ENCODE measurements around the gene CMC4. TPM values are rescaled to one million over a fixed set of nuclear protein-coding genes. Genes with fewer than 3 reads are reported as not detected.

Gene CMC4
- total RNA-seq, 1 donor from 2014 or later: 11.9 TPM

DNA sequence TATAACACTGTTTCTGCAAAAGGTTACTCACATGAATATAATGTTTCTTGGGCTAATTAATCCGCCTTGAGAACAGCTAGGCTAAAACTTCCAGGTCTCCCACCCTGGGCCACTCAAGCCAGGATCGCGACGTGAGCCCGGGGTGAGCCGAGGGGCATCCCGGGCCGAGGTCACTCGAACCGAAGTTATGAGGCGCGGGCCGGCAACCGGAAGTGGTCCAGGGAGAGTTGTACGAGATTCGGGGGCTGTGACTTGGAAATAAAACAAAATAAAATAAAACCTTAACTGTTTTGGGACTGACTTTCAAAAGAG, 317 bp downstream of the CMC4 start:
- H3K4me3 ChIP-seq: peak overlapping the region; percentile 60 to 64
- TF ChIP-seq CTCF (IDR thresholded peaks at IDR 0.05): no peak
- intact Hi-C loops (cut with DNase I): loop anchor here (5.0 to 10.0 kb wide), 2 partner anchors 147 to 674 kb away; partner anchors contain the start of gene VBP1
- H3K9me3 ChIP-seq: no peaks in the 10 kb centered on the region
- H3K4me1 ChIP-seq: no peaks in the 10 kb centered on the region
- no peak for DNase-seq (ENCODE audit: low spot score in 2 of 2)
- H3K36me3 ChIP-seq: no peaks in the 10 kb centered on the region
- H3K27me3 ChIP-seq: no peaks in the 10 kb centered on the region
- H3K27ac ChIP-seq: peak overlapping the region; percentile 88 to 93

DNA sequence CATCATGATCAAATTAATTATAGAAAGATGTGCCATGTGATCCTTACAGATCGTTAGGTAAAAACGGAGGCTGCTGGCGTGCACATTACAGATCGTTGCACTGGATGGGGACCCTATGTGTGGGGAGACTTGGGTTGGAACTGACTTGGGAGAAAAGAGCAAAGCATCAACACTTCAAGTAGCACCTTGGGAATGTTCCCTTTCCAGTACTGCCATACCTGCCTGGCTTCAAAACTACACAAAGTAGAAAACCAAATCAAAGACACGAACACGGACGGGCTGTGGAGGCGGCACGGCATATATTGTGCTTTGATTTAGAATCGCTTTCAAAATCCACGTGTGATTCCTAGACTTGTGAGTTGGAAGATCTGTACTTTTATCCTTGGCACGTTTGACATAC, 898 bp downstream of the CMC4 start:
- Histone ChIP-seq H3K4me1 (no peaks in the 10 kb centered on the region), H3K4me3 (peak overlapping the region; percentile 60 to 64), H3K27ac (peak overlapping the region; percentile 88 to 93), H3K9me3 (no peaks in the 10 kb centered on the region), H3K36me3 (no peaks in the 10 kb centered on the region), H3K27me3 (no peaks in the 10 kb centered on the region)
- DNase-seq (ENCODE audit: low spot score in 2 of 2): no peak
- no peak for TF ChIP-seq CTCF (IDR thresholded peaks at IDR 0.05)
- intact Hi-C loops (cut with DNase I): loop anchor here (5.0 to 10.0 kb wide), 2 partner anchors 147 to 675 kb away; partner anchors contain the start of gene VBP1

- Histone ChIP-seq H3K4me3 (peak overlapping the region in 1 of 2 donors; percentile 64), H3K27me3 (no peaks in the 10 kb centered on the region), H3K27ac (no peak overlapping the region), H3K4me1 (no peaks in the 10 kb centered on the region), H3K9me3 (no peaks in the 10 kb centered on the region), H3K36me3 (no peaks in the 10 kb centered on the region)
- TF ChIP-seq CTCF (IDR thresholded peaks at IDR 0.05): no peak
- no peak for DNase-seq (ENCODE audit: low spot score in 2 of 2)
- intact Hi-C loops (cut with DNase I): no loop called here
Observed at GRCh38 chrX:155069414-155069813, 1.5 kb downstream of the CMC4 start.

DNA sequence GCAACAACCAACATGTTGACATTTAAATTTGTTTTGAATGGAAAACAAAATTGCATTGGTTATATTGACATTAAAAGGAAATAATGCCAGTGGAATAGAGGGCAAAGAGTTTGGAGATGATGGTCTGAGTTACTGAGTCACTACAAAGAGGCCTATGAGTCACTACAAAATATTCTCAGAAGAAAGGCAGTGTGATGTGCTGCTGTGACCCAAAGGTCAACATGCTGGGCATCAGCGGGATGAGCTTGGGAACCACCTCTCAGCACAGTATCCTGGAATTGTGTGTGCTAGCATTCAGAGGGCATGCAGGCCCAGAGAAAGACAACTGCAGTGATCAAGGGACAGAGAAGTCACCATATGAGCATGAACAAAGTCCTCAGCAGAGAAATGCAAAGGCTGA, 2.8 kb downstream of the CMC4 start:
- no peaks in the 10 kb centered on the region for H3K27me3 ChIP-seq
- no peaks in the 10 kb centered on the region for H3K36me3 ChIP-seq
- intact Hi-C loops (cut with DNase I): no loop called here
- H3K4me3 ChIP-seq: no peak overlapping the region
- TF ChIP-seq CTCF (IDR thresholded peaks at IDR 0.05): no peak
- DNase-seq (ENCODE audit: low spot score in 2 of 2): no peak
- no peaks in the 10 kb centered on the region for H3K4me1 ChIP-seq
- no peaks in the 10 kb centered on the region for H3K9me3 ChIP-seq
- no peak overlapping the region for H3K27ac ChIP-seq

DNA sequence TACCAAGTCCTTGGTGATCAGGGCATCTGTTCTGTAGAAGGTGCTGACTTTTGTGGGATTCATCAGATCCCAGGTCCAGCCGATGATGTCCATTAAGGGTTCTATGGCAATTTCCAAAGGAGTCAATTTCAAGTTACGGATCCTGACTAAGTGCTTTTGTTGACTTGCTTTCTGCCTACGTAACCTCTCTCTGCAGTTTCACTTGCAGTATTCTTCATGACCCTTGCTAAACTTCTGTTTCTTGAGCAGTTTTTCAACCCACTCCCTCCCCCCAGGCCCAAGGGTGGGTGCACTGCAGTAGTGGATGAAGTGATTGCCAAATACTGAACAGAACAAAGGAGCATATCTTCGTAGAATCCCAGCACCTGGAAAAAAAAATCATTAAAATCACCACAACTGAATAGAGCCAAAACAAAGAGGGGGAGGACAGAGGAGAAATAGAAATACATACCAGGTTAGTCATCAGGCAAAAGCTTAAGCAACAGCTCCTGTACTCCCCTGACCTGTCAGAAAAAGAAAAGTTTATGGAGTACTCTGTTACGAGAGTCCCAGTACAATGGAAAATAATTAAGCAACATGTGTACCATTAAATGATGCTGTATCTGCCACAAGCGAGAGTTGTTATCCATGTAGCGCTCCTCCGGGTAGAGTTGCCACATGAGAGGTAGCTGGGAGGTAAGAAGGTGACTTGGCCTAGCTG, 5.8 kb downstream of the CMC4 start:
- H3K4me3 ChIP-seq: no peak overlapping the region
- no peaks in the 10 kb centered on the region for H3K9me3 ChIP-seq
- DNase-seq (ENCODE audit: low spot score in 2 of 2): no peak
- intact Hi-C loops (cut with DNase I): no loop called here
- no peak for TF ChIP-seq CTCF (IDR thresholded peaks at IDR 0.05)
- no peak overlapping the region for H3K27ac ChIP-seq
- no peaks in the 10 kb centered on the region for H3K27me3 ChIP-seq
- peaks cover 0 to 5% of the 10 kb centered on the region in 2 donors for H3K36me3 ChIP-seq
- H3K4me1 ChIP-seq: no peaks in the 10 kb centered on the region
